PC-9 (cell line): ENCODE data around the gene GLOD5.

Experiments
- CTCF ChIP-seq: fragments of 200-600 bp; sonication (generic); conservative IDR thresholded peaks from 2 replicates; pipeline ENCODE4 v1.6.1; 2017; ENCODE audit warnings: mixed run types, antibody characterized with exemption, mild to moderate bottlenecking, moderate library complexity
- EZH2 ChIP-seq: fragments of 200-600 bp; sonication (generic); IDR thresholded peaks from 2 replicates; pipeline ENCODE4 v1.8.0; 2017; ENCODE audit warnings: antibody characterized with exemption, low read depth

GRCh38 chrX:48714573-48714972 lies 47.0 kb upstream of the GLOD5 start:
- TF ChIP-seq CTCF (no peak), EZH2 (no peak)
